HCT116 (cell line): ENCODE measurements around the gene RNF151. TPM values are rescaled to one million over a fixed set of nuclear protein-coding genes. Genes with fewer than 3 reads are reported as not detected.
A peak's percentile ranks its signal among the peaks of the same experiment; 100 is the strongest.

Experiments
- ATAC-seq: fragments of 200-7000 bp; cut with Tn5 transposase; 2 replicates; pipeline ENCODE4 v1.9.1; 2020; ENCODE audit warnings: mild to moderate bottlenecking, moderate library complexity
- BruUV-seq: library from RNA; stranded (reverse); fragments of 400-500 nt; replicated peaks from 2 replicates; lab custom pipeline; 2021; lab: Mats Ljungman, UMichigan
- CTCF ChIA-PET: fragments of 300-600 bp; sonication (Branson Sonifier 250); formaldehyde crosslinking; loops from one replicate; lab custom pipeline; 2021; ENCODE audit warnings: antibody characterized with exemption; lab: Charles Lee
- POLR2A ChIA-PET: fragments of 300-600, 350-600 bp; sonication (Branson Sonifier 250); formaldehyde crosslinking; loops from one replicate; lab custom pipeline; 2021; ENCODE audit warnings: antibody characterized with exemption; lab: Charles Lee
- RAD21 ChIA-PET, 2 experiments: fragments of 300-600 bp; sonication (Branson Sonifier 250); formaldehyde crosslinking; loops; one replicate each; lab custom pipeline; 2023; ENCODE audit warnings: low total read pairs in 2 of 2; ENCODE audit not compliant: uncharacterized antibody in 2 of 2, unreplicated experiment in 2 of 2, low non-redundant PET in 1 of 2; lab: Charles Lee
- DNase-seq: peaks from one replicate; pipeline ENCODE4 v3.0.0-alpha.2; 2010; ENCODE audit warnings: low read depth, low spot score
- H2AFZ ChIP-seq: fragments of 200-600 bp; shearing (Covaris generic), sonication (generic); 2 replicates; pipeline ENCODE4 v1.6.1; 2017; ENCODE audit warnings: low read depth, mixed run types, mixed read lengths, antibody characterized with exemption, low read length; ENCODE audit not compliant: poor library complexity, severe bottlenecking
- H3K27ac ChIP-seq: 2 replicates; pipeline ENCODE4 v1.5.1; 2012; ENCODE audit warnings: low read depth, low read length
- H3K27me3 ChIP-seq: fragments of 200-600 bp; sonication (generic); 2 replicates; pipeline ENCODE4 v1.6.1; 2016; ENCODE audit warnings: mixed run types, low read length, mixed read lengths; ENCODE audit not compliant: insufficient read depth
- H3K36me3 ChIP-seq, 2 experiments: fragments of 200-500 bp in 1 of 2; fragments of 200-600 bp in 1 of 2; sonication (Bioruptor generic) in 1 of 2; sonication (generic) in 1 of 2; 2 replicates each; pipeline versions ENCODE4 v1.5.1 to v1.6.1; 2014 to 2016; ENCODE audit warnings: low read length in 2 of 2, inconsistent platforms in 1 of 2, mixed read lengths in 1 of 2, mixed run types in 1 of 2; ENCODE audit not compliant: insufficient read depth in 2 of 2, control insufficient read depth in 1 of 2
- H3K4me1 ChIP-seq, 2 experiments: fragments of 200-600 bp in 1 of 2; sonication (generic) in 1 of 2; 2 replicates each; pipeline versions ENCODE4 v1.5.1 to v1.6.1; 2012 to 2017; ENCODE audit warnings: low read length in 2 of 2, inconsistent platforms in 1 of 2, mild to moderate bottlenecking in 1 of 2, mixed read lengths in 1 of 2, mixed run types in 1 of 2, moderate library complexity in 1 of 2; ENCODE audit not compliant: insufficient read depth in 2 of 2, control insufficient read depth in 1 of 2
- H3K4me2 ChIP-seq: fragments of 200-600 bp; sonication (generic); 2 replicates; pipeline ENCODE4 v1.6.1; 2017; ENCODE audit warnings: mixed run types, low read length, mixed read lengths
- H3K4me3 ChIP-seq, 2 experiments: fragments of 200-600 bp in 1 of 2; sonication (generic) in 1 of 2; replicated peaks in 1 of 2; 2 replicates each; pipeline ENCODE4 v1.5.1; 2011 to 2016; ENCODE audit warnings: low read length in 2 of 2, control low read depth in 1 of 2, low read depth in 1 of 2, mild to moderate bottlenecking in 1 of 2, mixed read lengths in 1 of 2, mixed run types in 1 of 2
- H3K79me2 ChIP-seq: fragments of 200-600 bp; sonication (generic); 2 replicates; pipeline ENCODE4 v1.6.1; 2017; ENCODE audit warnings: mild to moderate bottlenecking, mixed run types, low read length, moderate library complexity, mixed read lengths; ENCODE audit not compliant: insufficient read depth
- H3K9ac ChIP-seq: fragments of 200-600 bp; sonication (generic); 2 replicates; pipeline ENCODE4 v1.6.1; 2016; ENCODE audit warnings: low read length, mixed read lengths
- H3K9me2 ChIP-seq: fragments of 200-600 bp; sonication (generic), shearing (Covaris generic); 2 replicates; pipeline ENCODE4 v1.6.1; 2017; ENCODE audit warnings: mixed run types, mild to moderate bottlenecking, moderate library complexity; ENCODE audit not compliant: insufficient read depth
- H3K9me3 ChIP-seq, 2 experiments: fragments of 200-500 bp in 1 of 2; fragments of 200-600 bp in 1 of 2; sonication (Bioruptor generic) in 1 of 2; sonication (generic) in 1 of 2; 2 replicates each; pipeline ENCODE4 v1.6.1; 2014 to 2017; ENCODE audit warnings: low read length in 2 of 2, mixed read lengths in 2 of 2, inconsistent platforms in 1 of 2, low read depth in 1 of 2, mild to moderate bottlenecking in 1 of 2, mixed run types in 1 of 2, moderate library complexity in 1 of 2; ENCODE audit not compliant: control insufficient read depth in 1 of 2, insufficient read depth in 1 of 2
- H4K20me1 ChIP-seq: fragments of 200-600 bp; sonication (generic), shearing (Covaris generic); 2 replicates; pipeline ENCODE4 v1.6.1; 2017; ENCODE audit warnings: mixed run types, mild to moderate bottlenecking, moderate library complexity; ENCODE audit not compliant: insufficient read depth
- CEBPB ChIP-seq: IDR thresholded peaks from 2 replicates; pipeline ENCODE4 v1.6.1; 2012; ENCODE audit warnings: low read depth
- EGR1 ChIP-seq: IDR thresholded peaks from 2 replicates; pipeline ENCODE4 v1.6.1; 2012; ENCODE audit warnings: low read depth
- EZH2phosphoT487 ChIP-seq: fragments of 200-600 bp; IDR thresholded peaks from 2 replicates; pipeline ENCODE4 v1.6.1; 2018; ENCODE audit warnings: antibody characterized with exemption, borderline replicate concordance
- FOSL1 ChIP-seq: IDR thresholded peaks from 2 replicates; pipeline ENCODE4 v1.6.1; 2012; ENCODE audit warnings: low read depth
- POLR2AphosphoS5 ChIP-seq: IDR thresholded peaks from 2 replicates; pipeline ENCODE4 v1.6.1; 2011; ENCODE audit warnings: mild to moderate bottlenecking, low read depth, low read length, moderate library complexity
- RAD21 ChIP-seq: IDR thresholded peaks from 2 replicates; pipeline ENCODE4 v1.6.1; 2012; ENCODE audit warnings: low read depth, mild to moderate bottlenecking
- SIN3A ChIP-seq: IDR thresholded peaks from 2 replicates; pipeline ENCODE4 v1.6.1; 2012; ENCODE audit warnings: low read depth
- SRF ChIP-seq: IDR thresholded peaks from 2 replicates; pipeline ENCODE4 v1.6.1; 2012; ENCODE audit warnings: low read depth
- TCF7L2 ChIP-seq: IDR thresholded peaks from 2 replicates; pipeline ENCODE4 v1.7.0; 2011; ENCODE audit warnings: borderline replicate concordance, inconsistent platforms; ENCODE audit not compliant: insufficient read depth, insufficient read length; ENCODE audit errors: extremely low read depth
- YY1 ChIP-seq: IDR thresholded peaks from 2 replicates; pipeline ENCODE4 v1.6.1; 2011; ENCODE audit warnings: low read length, low read depth, moderate library complexity, mild to moderate bottlenecking; ENCODE audit not compliant: insufficient replicate concordance; ENCODE audit errors: extremely low read depth
- ZFX ChIP-seq: fragments of 450-650 bp; IDR thresholded peaks from 2 replicates; pipeline ENCODE4 v1.6.1; 2017
- intact Hi-C: fragments of 100-400 bp; cut with micrococcal nuclease; formaldehyde crosslinking; loops from 2 replicates; pipeline ENCODE4 v1.10.0; 2022
- total RNA-seq: library from RNA; stranded (reverse); gene quantifications from one replicate; pipeline ENCODE4 v1.2.1, GENCODE V29; 2021; ENCODE audit not compliant: unreplicated experiment
- TF ChIP-seq, protein P1 (sequence below), 3 experiments: fragments of 200-600 bp in 1 of 3; sonication (generic) in 1 of 3; IDR thresholded peaks in 2 of 3; conservative IDR thresholded peaks in 1 of 3; 2 replicates each; pipeline ENCODE4 v1.5.1; 2012 to 2017; ENCODE audit warnings: low read depth in 2 of 3, low read length in 2 of 3, antibody characterized with exemption in 1 of 3, borderline replicate concordance in 1 of 3, control low read depth in 1 of 3, mild to moderate bottlenecking in 1 of 3, mixed read lengths in 1 of 3, mixed run types in 1 of 3, moderate library complexity in 1 of 3; ENCODE audit not compliant: insufficient read depth in 1 of 3
- TF ChIP-seq, protein P2 (sequence below): IDR thresholded peaks from 2 replicates; pipeline ENCODE4 v1.6.1; 2011; ENCODE audit warnings: mild to moderate bottlenecking, low read length, moderate library complexity; ENCODE audit not compliant: insufficient replicate concordance; ENCODE audit errors: extremely low read depth
- TF ChIP-seq, protein P3 (sequence below): IDR thresholded peaks from 2 replicates; pipeline ENCODE4 v1.6.1; 2012; ENCODE audit warnings: low read depth

RNF151 gene
- total RNA-seq, 1 experiment from 2014 or later = 0.30 TPM

DNA sequence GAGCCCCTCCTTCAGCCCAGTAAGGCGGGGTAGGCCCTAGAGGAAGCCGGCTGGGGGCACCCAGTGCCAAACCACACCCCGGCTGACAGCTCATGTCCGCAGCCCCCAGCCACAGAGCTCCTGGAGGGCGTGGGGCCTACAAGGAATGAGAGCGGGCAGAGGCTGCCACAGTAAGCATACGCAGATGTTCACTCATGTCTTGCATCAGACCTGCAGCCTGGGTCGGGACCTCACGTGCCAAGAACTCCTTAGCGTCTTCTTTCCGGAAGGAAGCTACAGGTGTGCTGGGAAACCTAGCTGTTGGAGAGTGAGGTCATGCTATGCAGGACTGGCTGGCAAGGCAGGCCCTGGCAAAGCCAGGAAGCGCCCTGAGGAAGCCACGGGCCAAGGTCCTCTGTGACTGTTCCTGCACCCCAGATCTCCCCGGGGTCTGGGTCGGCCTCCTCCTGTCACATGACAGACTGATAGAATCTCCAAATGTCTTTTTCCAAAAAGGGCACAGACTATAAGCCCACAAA lies 41.4 kb downstream of the RNF151 start:
- TF ChIP-seq ZFX (no peak), CEBPB (no peak), TCF7L2 (no peak), RAD21 (no peak), EGR1 (no peak), EZH2phosphoT487 (no peak), POLR2AphosphoS5 (no peak), YY1 (no peak), SIN3A (no peak), SRF (no peak), FOSL1 (no peak)
- TF ChIP-seq, protein P1, sequence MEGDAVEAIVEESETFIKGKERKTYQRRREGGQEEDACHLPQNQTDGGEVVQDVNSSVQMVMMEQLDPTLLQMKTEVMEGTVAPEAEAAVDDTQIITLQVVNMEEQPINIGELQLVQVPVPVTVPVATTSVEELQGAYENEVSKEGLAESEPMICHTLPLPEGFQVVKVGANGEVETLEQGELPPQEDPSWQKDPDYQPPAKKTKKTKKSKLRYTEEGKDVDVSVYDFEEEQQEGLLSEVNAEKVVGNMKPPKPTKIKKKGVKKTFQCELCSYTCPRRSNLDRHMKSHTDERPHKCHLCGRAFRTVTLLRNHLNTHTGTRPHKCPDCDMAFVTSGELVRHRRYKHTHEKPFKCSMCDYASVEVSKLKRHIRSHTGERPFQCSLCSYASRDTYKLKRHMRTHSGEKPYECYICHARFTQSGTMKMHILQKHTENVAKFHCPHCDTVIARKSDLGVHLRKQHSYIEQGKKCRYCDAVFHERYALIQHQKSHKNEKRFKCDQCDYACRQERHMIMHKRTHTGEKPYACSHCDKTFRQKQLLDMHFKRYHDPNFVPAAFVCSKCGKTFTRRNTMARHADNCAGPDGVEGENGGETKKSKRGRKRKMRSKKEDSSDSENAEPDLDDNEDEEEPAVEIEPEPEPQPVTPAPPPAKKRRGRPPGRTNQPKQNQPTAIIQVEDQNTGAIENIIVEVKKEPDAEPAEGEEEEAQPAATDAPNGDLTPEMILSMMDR (IDR thresholded peaks at IDR 0.05 in 2 of 3, conservative IDR thresholded peaks at IDR 0.05 in 1 of 3; ENCODE audit: borderline replicate concordance in 1 of 3, insufficient read depth in 1 of 3, low read depth in 2 of 3, low read length in 2 of 3) = no peak
- TF ChIP-seq, protein P2, sequence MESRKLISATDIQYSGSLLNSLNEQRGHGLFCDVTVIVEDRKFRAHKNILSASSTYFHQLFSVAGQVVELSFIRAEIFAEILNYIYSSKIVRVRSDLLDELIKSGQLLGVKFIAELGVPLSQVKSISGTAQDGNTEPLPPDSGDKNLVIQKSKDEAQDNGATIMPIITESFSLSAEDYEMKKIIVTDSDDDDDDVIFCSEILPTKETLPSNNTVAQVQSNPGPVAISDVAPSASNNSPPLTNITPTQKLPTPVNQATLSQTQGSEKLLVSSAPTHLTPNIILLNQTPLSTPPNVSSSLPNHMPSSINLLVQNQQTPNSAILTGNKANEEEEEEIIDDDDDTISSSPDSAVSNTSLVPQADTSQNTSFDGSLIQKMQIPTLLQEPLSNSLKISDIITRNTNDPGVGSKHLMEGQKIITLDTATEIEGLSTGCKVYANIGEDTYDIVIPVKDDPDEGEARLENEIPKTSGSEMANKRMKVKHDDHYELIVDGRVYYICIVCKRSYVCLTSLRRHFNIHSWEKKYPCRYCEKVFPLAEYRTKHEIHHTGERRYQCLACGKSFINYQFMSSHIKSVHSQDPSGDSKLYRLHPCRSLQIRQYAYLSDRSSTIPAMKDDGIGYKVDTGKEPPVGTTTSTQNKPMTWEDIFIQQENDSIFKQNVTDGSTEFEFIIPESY = no peak
- TF ChIP-seq, protein P3, sequence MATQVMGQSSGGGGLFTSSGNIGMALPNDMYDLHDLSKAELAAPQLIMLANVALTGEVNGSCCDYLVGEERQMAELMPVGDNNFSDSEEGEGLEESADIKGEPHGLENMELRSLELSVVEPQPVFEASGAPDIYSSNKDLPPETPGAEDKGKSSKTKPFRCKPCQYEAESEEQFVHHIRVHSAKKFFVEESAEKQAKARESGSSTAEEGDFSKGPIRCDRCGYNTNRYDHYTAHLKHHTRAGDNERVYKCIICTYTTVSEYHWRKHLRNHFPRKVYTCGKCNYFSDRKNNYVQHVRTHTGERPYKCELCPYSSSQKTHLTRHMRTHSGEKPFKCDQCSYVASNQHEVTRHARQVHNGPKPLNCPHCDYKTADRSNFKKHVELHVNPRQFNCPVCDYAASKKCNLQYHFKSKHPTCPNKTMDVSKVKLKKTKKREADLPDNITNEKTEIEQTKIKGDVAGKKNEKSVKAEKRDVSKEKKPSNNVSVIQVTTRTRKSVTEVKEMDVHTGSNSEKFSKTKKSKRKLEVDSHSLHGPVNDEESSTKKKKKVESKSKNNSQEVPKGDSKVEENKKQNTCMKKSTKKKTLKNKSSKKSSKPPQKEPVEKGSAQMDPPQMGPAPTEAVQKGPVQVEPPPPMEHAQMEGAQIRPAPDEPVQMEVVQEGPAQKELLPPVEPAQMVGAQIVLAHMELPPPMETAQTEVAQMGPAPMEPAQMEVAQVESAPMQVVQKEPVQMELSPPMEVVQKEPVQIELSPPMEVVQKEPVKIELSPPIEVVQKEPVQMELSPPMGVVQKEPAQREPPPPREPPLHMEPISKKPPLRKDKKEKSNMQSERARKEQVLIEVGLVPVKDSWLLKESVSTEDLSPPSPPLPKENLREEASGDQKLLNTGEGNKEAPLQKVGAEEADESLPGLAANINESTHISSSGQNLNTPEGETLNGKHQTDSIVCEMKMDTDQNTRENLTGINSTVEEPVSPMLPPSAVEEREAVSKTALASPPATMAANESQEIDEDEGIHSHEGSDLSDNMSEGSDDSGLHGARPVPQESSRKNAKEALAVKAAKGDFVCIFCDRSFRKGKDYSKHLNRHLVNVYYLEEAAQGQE = no peak
- ATAC-seq (no peak), DNase-seq (no peak)
- peaks cover 72% of the 10 kb centered on the region for H3K79me2 ChIP-seq
- peaks cover 9% of the 10 kb centered on the region; the same call in 1 of the 2 replicates for H4K20me1 ChIP-seq
- intact Hi-C loops = no loop called here
- BruUV-seq = TSS peak; percentile 81
- H3K9me2 ChIP-seq = no peaks in the 10 kb centered on the region
- H3K4me3 ChIP-seq = peak overlapping the region; percentile 79 to 87
- no peaks in the 10 kb centered on the region for H3K9me3 ChIP-seq
- H3K4me2 ChIP-seq = peak overlapping the region; percentile 92
- H2AFZ ChIP-seq = no peak overlapping the region
- no peaks in the 10 kb centered on the region for H3K27me3 ChIP-seq
- H3K36me3 ChIP-seq = peaks cover 0 to 12% of the 10 kb centered on the region in 2 experiments; a peak in 2 of 4 replicates
- CTCF ChIA-PET = interaction anchor here (1.2 kb wide), 1 partner anchor 132 kb away, joined by 5 read pairs; no protein-coding TSS in a partner anchor
- peak overlapping the region; percentile 92 for H3K27ac ChIP-seq
- POLR2A ChIA-PET = interaction anchor here (0.6 to 1.4 kb wide), 3 partner anchors 10 to 147 kb away, joined by 3 read pairs; partner anchors contain the start of genes NPW and TRAF7
- H3K4me1 ChIP-seq = peaks cover 28 to 62% of the 10 kb centered on the region in 2 experiments
- RAD21 ChIA-PET = interaction anchor here in 1 of 2 experiments (0.6 kb wide), 1 partner anchor 51 kb away, joined by 4 read pairs; no protein-coding TSS in a partner anchor
- H3K9ac ChIP-seq = peak overlapping the region; percentile 97
